Uterus (tissue), 2 donors: ENCODE data around the gene SNAPIN.

Source experiments
- POLR2A ChIP-seq, 2 donors: fragments of 450-650 bp; IDR thresholded peaks; one replicate each; pipeline ENCODE4 v1.6.1; 2016; ENCODE audit warnings: antibody characterized with exemption in 2 of 2, mild to moderate bottlenecking in 1 of 2, moderate library complexity in 1 of 2
- TF ChIP-seq, protein P1 (sequence below), 4 experiments: fragments of 200-600 bp in 2 of 4; fragments of 450-650 bp in 2 of 4; sonication (generic) in 2 of 4; IDR thresholded peaks; one replicate each; pipeline ENCODE4 v1.5.1; 2016 to 2019; ENCODE audit warnings: antibody characterized with exemption in 4 of 4, mild to moderate bottlenecking in 2 of 4, moderate library complexity in 1 of 4

DNA sequence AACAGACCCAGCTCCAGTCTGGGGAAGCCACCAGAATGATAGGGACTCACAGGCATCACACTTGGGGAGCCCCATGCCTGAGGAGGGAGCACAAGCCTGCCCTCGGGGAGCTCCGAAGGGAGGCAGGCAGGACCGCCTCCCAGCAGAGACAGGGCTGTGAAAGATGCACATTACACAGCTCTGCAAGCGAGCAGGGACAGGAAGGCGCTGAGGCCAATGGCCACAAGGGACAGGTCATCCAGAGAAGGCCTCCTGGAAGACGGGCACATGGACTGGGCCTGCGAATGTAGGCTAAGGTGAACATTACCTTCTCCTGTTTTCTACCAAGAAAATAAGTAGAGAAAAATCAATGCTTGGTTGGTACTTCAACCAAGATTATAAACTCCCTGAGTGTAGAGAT is 24.2 kb downstream of the SNAPIN start:
- TF ChIP-seq, protein P1, sequence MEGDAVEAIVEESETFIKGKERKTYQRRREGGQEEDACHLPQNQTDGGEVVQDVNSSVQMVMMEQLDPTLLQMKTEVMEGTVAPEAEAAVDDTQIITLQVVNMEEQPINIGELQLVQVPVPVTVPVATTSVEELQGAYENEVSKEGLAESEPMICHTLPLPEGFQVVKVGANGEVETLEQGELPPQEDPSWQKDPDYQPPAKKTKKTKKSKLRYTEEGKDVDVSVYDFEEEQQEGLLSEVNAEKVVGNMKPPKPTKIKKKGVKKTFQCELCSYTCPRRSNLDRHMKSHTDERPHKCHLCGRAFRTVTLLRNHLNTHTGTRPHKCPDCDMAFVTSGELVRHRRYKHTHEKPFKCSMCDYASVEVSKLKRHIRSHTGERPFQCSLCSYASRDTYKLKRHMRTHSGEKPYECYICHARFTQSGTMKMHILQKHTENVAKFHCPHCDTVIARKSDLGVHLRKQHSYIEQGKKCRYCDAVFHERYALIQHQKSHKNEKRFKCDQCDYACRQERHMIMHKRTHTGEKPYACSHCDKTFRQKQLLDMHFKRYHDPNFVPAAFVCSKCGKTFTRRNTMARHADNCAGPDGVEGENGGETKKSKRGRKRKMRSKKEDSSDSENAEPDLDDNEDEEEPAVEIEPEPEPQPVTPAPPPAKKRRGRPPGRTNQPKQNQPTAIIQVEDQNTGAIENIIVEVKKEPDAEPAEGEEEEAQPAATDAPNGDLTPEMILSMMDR (IDR thresholded peaks at IDR 0.05): no peak
- no peak for TF ChIP-seq POLR2A (IDR thresholded peaks at IDR 0.05)
